Astrocyte (in vitro differentiated cells and primary cell): ENCODE results near the gene MIS12.

Source experiments
- CTCF ChIP-seq: IDR thresholded peaks from 2 replicates; pipeline ENCODE4 v1.5.1; 2011; ENCODE audit warnings: low read depth, mild to moderate bottlenecking, inconsistent platforms, low read length, moderate library complexity; ENCODE audit not compliant: insufficient read depth
- EZH2 ChIP-seq: IDR thresholded peaks from 2 replicates; pipeline ENCODE4 v1.6.1; 2012; ENCODE audit warnings: mild to moderate bottlenecking, low read length, inconsistent platforms; ENCODE audit not compliant: insufficient read depth

- no peak for TF ChIP-seq CTCF
- TF ChIP-seq EZH2, result no peak
Measured at GRCh38 chr17:5522476-5522875, 36.1 kb downstream of the MIS12 start.
